GM21529 (cell line): Measurements from ENCODE around the gene SLC41A1.

ENCODE experiments used
- ATAC-seq: cut with Tn5 transposase; IDR thresholded peaks from one replicate; pipeline ENCODE4 v1.9.1; 2021; ENCODE audit not compliant: unreplicated experiment

SLC41A1 gene

DNA sequence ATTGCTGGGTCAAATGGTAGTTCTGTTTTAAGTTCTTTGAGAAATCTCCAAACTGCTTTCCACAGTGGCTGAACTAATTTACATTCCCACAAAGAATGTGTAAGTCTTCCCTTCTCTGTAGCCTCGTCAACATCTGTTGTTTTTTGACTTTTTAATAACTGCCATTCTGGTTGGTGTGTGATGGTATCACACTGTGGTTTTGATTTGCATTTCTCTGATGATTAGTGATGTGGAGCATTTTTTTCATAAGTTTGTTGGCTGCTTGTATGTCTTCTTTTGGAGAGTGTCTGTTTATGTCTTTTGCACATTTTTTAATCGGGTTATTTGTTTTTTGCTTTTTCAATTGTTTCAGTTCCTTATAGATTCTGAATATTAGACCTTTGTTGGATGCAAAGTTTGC is 10.3 kb upstream of the SLC41A1 start:
- peak; percentile 53 for ATAC-seq

DNA sequence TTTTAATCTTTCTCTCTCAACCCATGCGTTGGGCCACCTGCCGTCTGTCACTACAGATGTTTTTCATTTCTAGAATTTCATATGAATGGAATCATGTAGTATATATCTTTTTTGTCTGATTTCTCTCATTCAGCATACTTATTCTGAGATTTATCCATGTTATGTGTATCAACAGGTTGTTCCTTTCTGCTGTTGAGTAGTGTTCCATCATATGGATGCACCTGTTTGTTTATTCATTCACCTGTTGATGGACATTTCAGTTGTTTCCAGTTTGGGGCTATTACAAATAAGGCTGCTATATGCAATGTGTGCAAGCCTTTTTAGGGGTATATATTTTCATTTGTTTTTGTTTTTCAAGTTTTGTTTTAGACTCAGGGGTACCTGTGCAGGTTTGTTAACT is 9.4 kb upstream of the SLC41A1 start:
- no peak for ATAC-seq

DNA sequence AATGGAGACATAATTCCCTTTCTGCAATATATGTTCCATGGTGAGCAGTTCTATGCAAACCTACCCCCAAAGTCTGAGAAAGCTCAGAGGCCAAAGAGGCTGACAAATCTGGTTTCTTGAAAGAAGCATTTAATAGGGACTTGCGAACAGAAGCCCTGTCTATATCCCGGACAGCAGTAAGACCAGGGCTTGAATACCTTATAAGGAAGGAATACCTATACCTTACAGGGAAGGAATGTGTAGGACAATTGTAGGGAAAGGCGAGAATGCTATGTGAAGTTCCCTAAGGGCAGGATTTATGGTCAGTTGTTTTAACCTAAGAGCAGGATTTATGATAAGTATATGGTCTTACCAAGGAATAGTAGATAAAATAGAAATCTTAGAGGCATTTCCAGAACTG is 5.0 kb upstream of the SLC41A1 start:
- ATAC-seq: no peak

DNA sequence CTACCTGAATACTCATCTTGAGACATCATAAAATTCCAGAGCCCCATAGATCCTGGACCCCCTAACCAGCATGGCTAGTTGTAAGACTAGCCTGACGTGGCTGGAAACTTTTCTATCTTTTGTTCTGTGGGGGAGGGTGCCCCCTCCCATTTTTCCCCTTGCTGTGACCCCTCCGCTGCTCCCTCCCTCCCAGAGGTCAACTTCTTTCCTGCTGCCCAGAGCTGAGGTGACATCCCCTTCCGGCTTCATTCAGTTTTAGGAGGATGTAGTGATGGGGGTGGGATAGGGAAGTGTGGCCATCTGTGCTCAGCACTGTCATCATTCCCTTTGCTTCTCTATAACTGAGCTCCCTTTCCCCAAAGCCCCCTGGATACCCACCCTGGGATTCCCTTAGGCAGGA is 4.4 kb upstream of the SLC41A1 start:
- no peak for ATAC-seq

- ATAC-seq: no peak
Observed at GRCh38 chr1:205813755-205814058, 709 bp upstream of the SLC41A1 start.

DNA sequence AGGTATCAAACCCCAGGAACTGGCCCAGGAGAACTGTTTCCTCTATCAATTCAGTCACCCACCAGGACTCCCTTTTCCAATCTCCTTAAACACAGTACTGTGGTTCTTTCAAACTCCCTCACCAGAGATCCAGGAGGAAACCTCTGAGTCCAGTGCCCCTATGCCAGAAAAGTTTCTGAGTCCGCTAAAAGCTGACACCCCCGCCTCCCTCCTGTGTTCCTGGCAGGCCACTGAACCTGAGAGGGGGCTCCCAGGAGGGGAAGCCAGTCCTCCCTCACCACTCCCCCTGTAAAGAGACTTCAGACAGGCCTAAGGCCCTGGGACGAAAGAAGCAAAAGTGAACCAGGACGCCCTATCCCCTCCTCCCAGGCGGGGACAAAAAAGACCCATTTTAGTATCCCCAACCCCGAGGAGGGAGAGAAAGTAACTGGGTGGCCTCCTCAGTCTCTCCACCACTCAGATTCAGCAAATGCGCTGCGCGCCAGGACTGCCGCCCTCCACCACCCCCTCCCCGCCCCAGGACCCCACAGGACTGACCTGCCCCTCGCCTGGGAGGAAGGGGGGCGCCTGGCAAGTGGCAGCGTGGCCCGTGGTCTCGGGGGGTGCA is 624 bp downstream of the SLC41A1 start:
- ATAC-seq: peak; percentile 15

- ATAC-seq: no peak
Observed at GRCh38 chr1:205811660-205812059, 1.3 kb downstream of the SLC41A1 start.

- no peak for ATAC-seq
Observed at GRCh38 chr1:205810448-205811157, 2.4 kb downstream of the SLC41A1 start.

DNA sequence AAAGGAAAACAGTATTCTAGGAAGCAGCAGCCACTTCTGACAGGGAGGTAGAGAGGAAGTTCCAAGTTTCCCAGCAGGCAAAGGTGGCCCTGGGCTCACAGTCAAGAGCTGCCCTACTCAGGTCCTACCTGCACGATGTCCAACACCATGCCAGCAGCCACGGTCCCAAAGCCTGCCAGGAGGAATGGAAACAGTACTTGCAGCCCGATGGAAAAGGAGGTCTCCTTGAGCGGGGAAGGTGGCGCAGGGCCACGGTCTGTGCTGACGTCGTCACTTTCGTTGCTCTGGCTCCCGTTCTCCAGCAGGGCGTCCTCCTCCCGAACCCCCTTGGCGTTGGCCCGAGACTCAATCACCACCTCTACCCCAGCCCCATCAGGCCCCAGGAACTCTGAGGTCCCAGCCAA is 3.1 kb downstream of the SLC41A1 start:
- no peak for ATAC-seq

DNA sequence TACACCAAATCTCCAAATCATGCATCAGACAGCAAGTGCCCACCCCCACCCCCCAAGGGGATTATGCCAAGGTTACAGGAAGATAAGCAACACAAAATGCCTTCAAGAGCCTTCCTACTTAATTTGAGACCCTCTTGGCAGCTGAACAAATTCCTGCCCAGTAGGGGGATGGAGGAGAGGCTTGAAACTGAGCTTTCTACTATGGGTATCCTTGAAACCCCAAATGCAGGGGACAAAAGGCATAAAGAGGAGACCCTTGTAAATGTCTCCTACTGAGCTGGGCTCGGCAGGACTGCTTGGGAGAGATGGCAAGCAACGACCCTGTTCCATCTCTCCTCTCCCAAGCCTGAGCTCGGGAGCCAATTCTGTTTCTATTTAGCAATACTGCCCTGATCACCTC is 3.5 kb downstream of the SLC41A1 start:
- ATAC-seq: no peak

- ATAC-seq: no peak
Observed at GRCh38 chr1:205805082-205805711, 7.8 kb downstream of the SLC41A1 start.

- ATAC-seq: no peak
Observed at GRCh38 chr1:205804605-205805004, 8.4 kb downstream of the SLC41A1 start.

GRCh38 chr1:205803986-205804385 is 9.0 kb downstream of the SLC41A1 start:
- no peak for ATAC-seq

DNA sequence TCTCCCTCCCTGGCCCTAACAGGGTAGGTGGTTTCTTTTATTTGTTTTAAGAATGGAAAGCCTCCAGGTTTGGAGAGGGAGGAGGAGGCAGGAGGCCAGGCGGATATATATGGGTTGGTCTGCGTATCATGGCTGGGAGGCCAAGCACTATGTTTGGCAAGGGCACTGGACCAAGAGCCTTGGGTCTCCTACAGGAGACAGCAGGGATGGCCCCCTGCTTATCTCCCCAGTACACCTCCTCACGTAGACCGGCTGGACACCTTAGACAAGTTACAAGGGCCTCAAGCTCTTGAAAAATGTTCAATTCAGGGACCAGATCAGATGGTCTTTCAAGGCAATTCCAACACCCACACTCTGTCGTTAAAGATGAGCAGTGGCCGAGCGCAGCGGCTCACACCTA is 10.9 kb downstream of the SLC41A1 start:
- ATAC-seq: no peak

- ATAC-seq: no peak
Observed at GRCh38 chr1:205800981-205801703, 11.9 kb downstream of the SLC41A1 start.

DNA sequence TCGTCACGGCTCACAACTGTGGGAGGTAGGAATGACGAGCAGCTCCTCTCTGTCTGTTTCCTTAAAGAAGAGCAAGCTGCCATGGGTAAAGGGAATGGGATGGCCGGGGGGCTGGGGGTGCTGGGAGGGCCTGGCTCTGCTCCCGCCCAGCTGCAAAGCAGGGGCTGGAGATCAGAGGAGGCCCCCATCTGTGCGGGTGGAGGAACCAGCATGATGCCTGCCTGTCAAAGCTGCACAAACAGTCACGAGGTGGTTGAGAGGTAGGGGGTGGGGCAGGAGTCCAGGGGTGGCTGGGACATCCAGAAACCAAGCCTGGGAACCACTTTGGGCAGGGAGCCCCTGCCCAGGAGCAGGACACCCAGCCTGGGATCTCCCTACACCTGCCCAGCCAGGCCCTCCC is 12.6 kb downstream of the SLC41A1 start:
- ATAC-seq: no peak

- no peak for ATAC-seq
Observed at GRCh38 chr1:205798577-205798976, 14.4 kb downstream of the SLC41A1 start.

GRCh38 chr1:205797168-205797567 is 15.8 kb downstream of the SLC41A1 start:
- ATAC-seq: no peak

DNA sequence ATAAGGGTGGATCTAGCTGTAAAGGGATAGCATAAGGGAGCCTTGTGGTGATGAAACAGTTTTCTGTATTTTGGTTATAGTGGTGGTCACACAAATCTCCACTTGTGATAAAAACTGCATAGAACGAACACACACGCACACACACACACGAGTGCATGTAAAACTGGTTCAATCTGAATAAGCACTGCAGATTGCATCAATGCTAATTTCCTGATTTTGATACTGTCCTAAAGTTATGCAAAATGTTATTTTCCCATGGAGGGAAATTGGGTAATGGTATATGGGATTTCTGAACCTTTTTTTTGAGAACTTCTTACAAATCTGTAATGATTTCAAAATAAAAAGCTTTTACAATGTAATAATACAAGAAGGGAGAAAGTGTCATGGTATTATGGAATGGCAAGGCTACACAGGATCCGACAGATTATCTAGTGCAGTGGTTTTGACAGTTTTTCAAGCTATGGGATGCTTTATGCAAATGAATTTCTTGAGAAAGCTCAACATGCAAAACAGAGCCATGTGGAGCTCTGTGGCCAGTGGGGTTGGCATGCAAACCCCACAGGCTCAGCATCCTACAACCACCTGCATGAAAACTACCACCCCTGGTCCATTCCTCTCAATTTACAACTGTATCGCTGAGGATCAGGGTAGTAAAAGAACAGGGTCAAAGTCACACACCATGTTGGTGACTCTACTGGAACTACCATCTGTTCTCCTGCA is 18.8 kb downstream of the SLC41A1 start:
- no peak for ATAC-seq

DNA sequence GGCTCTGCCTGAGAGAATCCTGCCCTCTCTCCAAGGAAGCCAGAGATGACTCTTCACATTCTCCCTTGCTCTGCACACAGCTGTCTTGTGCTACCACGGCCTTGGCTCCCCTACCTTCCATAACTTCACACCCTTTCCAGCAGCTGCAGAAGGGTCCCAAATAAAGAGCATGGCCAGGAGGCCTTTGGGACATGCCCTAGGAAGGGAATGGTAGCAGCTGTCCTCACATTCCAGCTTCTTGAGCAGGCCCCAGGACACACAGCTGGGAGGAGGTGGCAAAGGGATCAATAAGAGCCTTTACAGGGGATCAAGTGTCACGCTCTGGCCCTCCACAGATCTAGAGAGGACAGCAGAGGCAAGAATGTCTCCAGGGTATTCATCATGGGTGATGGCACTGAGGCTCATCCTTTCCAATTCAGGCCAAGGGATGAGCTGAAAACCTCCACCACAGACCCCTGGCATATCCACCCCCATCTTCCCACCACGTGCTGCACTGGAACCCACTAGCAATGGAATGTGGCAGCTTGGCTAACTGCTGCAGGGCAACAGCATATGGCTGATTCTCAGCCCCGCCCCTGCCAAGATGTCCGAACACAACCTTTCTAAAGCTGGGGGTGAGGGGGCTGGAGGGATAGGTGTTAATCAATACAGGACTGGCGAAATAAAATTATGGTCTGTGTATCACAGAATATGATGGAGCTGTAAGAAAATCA is 19.9 kb downstream of the SLC41A1 start:
- peak; percentile 10 for ATAC-seq

DNA sequence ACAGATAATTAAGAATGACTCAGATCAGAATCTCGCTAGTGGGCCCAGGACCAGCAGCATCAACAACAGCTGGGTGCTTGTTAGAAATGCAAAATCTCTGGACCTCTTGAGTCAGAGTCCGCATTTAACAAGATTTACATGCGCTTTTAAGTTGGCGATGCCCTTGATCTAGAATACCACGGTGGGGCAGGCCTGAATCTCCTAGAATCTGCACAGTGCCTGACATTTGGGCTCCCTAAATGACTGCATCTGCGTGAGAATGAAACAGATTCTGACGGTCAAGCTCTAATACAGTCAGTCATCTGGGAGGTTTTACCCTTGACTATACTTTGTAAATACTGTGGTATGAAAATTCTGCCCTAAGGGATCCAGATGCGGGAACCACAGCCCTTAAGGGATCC is 20.5 kb downstream of the SLC41A1 start:
- ATAC-seq: peak; percentile 60
